Panc1 (cell line): ENCODE measurements around the gene KCNIP4. TPM values are rescaled to one million over a fixed set of nuclear protein-coding genes. Genes with fewer than 3 reads are reported as not detected.

Experiments used
- ATAC-seq: fragments of 200-7000 bp; cut with Tn5 transposase; 2 replicates; pipeline ENCODE4 v1.9.1; 2020; ENCODE audit warnings: mild to moderate bottlenecking, moderate library complexity
- BruUV-seq: library from RNA; stranded (reverse); fragments of 400-500 nt; replicated peaks from 2 replicates; lab custom pipeline; 2021; lab: Mats Ljungman, UMichigan
- CTCF ChIA-PET: fragments of 300-600 bp; sonication (Branson Sonifier 250); formaldehyde crosslinking; loops from one replicate; lab custom pipeline; 2022; ENCODE audit warnings: antibody characterized with exemption; lab: Charles Lee
- POLR2A ChIA-PET: fragments of 300-600 bp; sonication (Branson Sonifier 250); formaldehyde crosslinking; loops from one replicate; lab custom pipeline; 2022; ENCODE audit warnings: antibody characterized with exemption; lab: Charles Lee
- DNase-seq: peaks from one replicate; pipeline ENCODE4 v3.0.0-alpha.2; 2010; ENCODE audit warnings: low read depth, low spot score
- H3K27ac ChIP-seq: 2 replicates; pipeline ENCODE4 v1.5.1; 2011; ENCODE audit warnings: mild to moderate bottlenecking, low read length, inconsistent platforms
- H3K27me3 ChIP-seq: fragments of 200-500 bp; sonication (Bioruptor generic); 2 replicates; pipeline ENCODE4 v1.6.0; 2014; ENCODE audit warnings: low read length, inconsistent platforms; ENCODE audit not compliant: control insufficient read depth, insufficient read depth
- H3K36me3 ChIP-seq: fragments of 200-500 bp; sonication (Bioruptor generic); 2 replicates; pipeline ENCODE4 v1.5.1; 2014; ENCODE audit warnings: inconsistent platforms, mild to moderate bottlenecking, low read length, moderate library complexity; ENCODE audit not compliant: control insufficient read depth, insufficient read depth
- H3K4me1 ChIP-seq: 2 replicates; pipeline ENCODE4 v1.5.1; 2011; ENCODE audit warnings: inconsistent platforms, mild to moderate bottlenecking, low read length, moderate library complexity; ENCODE audit not compliant: control insufficient read depth, insufficient read depth
- H3K4me3 ChIP-seq, 2 experiments: 2 replicates each; pipeline ENCODE4 v1.5.1; 2011 to 2012; ENCODE audit warnings: low read depth in 2 of 2, low read length in 2 of 2, mild to moderate bottlenecking in 2 of 2, inconsistent platforms in 1 of 2, moderate library complexity in 1 of 2
- H3K9me3 ChIP-seq: fragments of 200-500 bp; sonication (Bioruptor generic); 2 replicates; pipeline ENCODE4 v1.5.1; 2014; ENCODE audit warnings: low read depth, mild to moderate bottlenecking, inconsistent platforms, low read length, moderate library complexity; ENCODE audit not compliant: control insufficient read depth, insufficient read depth
- POLR2AphosphoS5 ChIP-seq: IDR thresholded peaks from 2 replicates; pipeline ENCODE4 v1.6.1; 2012; ENCODE audit warnings: mild to moderate bottlenecking, low read depth, low read length, moderate library complexity
- SIN3A ChIP-seq: IDR thresholded peaks from 2 replicates; pipeline ENCODE4 v1.6.1; 2012; ENCODE audit warnings: low read depth, mild to moderate bottlenecking, low read length, moderate library complexity, borderline replicate concordance; ENCODE audit not compliant: insufficient read depth
- TCF7L2 ChIP-seq: IDR thresholded peaks from 2 replicates; pipeline ENCODE4 v1.6.1; 2011; ENCODE audit warnings: mild to moderate bottlenecking, low read depth, low read length, inconsistent platforms
- in situ Hi-C: cut with HindIII; loops from 2 replicates; pipeline ENCODE4 v1.10.0; 2016; ENCODE audit warnings: low sequenced_read_pairs, low pct_unique_long_range_greater_than_20kb
- intact Hi-C: fragments of 100-400 bp; cut with micrococcal nuclease; formaldehyde crosslinking; loops from one replicate; pipeline ENCODE4 v1.10.0; 2022; ENCODE audit not compliant: unreplicated experiment
- total RNA-seq: library from RNA; stranded (reverse); gene quantifications from one replicate; pipeline ENCODE4 v1.2.1, GENCODE V29; 2021; ENCODE audit not compliant: unreplicated experiment
- TF ChIP-seq, protein P1 (sequence below), 2 experiments: IDR thresholded peaks; 2 replicates each; pipeline ENCODE4 v1.6.1; 2011 to 2012; ENCODE audit warnings: low read depth in 2 of 2, control low read depth in 1 of 2, low read length in 1 of 2, mild to moderate bottlenecking in 1 of 2, moderate library complexity in 1 of 2; ENCODE audit not compliant: insufficient read depth in 1 of 2
- TF ChIP-seq, protein P2 (sequence below): fragments of 450-650 bp; IDR thresholded peaks from 2 replicates; pipeline ENCODE4 v1.5.1; 2017; ENCODE audit warnings: mild to moderate bottlenecking

The KCNIP4 gene
- total RNA-seq, 1 experiment from 2014 or later, result not detected

DNA sequence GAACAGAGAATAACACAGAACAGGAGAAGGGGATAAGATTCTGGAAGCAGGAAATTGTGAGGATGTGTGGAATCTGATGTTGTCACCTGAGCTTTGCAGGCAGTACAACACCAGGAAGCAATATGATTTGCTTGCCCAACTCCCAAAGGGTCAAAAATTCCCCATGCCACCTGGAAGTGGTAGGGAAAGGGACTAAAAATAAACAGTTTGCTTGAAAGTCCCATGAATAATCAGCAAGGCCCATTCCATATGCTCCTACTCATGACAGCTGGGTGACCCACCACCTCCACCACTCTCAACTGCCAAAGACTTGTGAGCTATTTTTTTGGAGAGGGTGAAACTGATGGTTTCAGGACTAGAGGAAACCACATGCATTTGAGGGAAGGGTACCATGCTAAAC, 168.4 kb downstream of the KCNIP4 start:
- no peaks in the 10 kb centered on the region for H3K27me3 ChIP-seq
- H3K4me1 ChIP-seq, result no peaks in the 10 kb centered on the region
- H3K36me3 ChIP-seq, result no peaks in the 10 kb centered on the region
- in situ Hi-C loops, result no loop called here
- no peaks in the 10 kb centered on the region for H3K9me3 ChIP-seq
- no peak overlapping the region for H3K4me3 ChIP-seq
- no TSS peak for BruUV-seq
- ChIA-PET CTCF (no interaction called here), POLR2A (no interaction called here)
- ATAC-seq (no peak), DNase-seq (no peak)
- TF ChIP-seq SIN3A (no peak), POLR2AphosphoS5 (no peak), TCF7L2 (no peak)
- TF ChIP-seq, protein P1, sequence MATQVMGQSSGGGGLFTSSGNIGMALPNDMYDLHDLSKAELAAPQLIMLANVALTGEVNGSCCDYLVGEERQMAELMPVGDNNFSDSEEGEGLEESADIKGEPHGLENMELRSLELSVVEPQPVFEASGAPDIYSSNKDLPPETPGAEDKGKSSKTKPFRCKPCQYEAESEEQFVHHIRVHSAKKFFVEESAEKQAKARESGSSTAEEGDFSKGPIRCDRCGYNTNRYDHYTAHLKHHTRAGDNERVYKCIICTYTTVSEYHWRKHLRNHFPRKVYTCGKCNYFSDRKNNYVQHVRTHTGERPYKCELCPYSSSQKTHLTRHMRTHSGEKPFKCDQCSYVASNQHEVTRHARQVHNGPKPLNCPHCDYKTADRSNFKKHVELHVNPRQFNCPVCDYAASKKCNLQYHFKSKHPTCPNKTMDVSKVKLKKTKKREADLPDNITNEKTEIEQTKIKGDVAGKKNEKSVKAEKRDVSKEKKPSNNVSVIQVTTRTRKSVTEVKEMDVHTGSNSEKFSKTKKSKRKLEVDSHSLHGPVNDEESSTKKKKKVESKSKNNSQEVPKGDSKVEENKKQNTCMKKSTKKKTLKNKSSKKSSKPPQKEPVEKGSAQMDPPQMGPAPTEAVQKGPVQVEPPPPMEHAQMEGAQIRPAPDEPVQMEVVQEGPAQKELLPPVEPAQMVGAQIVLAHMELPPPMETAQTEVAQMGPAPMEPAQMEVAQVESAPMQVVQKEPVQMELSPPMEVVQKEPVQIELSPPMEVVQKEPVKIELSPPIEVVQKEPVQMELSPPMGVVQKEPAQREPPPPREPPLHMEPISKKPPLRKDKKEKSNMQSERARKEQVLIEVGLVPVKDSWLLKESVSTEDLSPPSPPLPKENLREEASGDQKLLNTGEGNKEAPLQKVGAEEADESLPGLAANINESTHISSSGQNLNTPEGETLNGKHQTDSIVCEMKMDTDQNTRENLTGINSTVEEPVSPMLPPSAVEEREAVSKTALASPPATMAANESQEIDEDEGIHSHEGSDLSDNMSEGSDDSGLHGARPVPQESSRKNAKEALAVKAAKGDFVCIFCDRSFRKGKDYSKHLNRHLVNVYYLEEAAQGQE (IDR thresholded peaks at IDR 0.05; ENCODE audit: insufficient read depth in 1 of 2, low read depth in 2 of 2, low read length in 1 of 2), result no peak
- TF ChIP-seq, protein P2, sequence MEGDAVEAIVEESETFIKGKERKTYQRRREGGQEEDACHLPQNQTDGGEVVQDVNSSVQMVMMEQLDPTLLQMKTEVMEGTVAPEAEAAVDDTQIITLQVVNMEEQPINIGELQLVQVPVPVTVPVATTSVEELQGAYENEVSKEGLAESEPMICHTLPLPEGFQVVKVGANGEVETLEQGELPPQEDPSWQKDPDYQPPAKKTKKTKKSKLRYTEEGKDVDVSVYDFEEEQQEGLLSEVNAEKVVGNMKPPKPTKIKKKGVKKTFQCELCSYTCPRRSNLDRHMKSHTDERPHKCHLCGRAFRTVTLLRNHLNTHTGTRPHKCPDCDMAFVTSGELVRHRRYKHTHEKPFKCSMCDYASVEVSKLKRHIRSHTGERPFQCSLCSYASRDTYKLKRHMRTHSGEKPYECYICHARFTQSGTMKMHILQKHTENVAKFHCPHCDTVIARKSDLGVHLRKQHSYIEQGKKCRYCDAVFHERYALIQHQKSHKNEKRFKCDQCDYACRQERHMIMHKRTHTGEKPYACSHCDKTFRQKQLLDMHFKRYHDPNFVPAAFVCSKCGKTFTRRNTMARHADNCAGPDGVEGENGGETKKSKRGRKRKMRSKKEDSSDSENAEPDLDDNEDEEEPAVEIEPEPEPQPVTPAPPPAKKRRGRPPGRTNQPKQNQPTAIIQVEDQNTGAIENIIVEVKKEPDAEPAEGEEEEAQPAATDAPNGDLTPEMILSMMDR, result no peak
- no peak overlapping the region for H3K27ac ChIP-seq
- intact Hi-C loops, result no loop called here

DNA sequence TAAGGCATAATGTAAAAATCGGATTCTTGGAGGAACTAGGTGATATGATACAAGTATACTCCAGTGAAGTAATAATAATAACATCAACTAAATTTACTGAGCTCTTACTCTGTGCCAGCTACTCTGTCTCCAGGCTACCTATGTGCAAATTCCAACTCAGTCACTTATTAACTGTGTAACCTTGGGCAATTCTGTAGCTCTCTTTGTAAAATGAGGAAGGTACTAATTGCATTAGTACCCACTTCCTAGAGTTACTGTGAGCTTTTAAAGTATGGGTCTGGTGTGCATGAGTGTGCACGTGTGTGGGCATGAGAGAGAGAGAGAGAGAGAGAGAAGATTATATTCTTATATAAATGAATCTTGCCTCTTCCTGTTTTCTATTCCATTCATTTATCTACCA, 169.9 kb downstream of the KCNIP4 start:
- Histone ChIP-seq H3K4me3 (no peak overlapping the region), H3K27ac (no peak overlapping the region), H3K9me3 (no peaks in the 10 kb centered on the region), H3K4me1 (no peaks in the 10 kb centered on the region), H3K36me3 (no peaks in the 10 kb centered on the region), H3K27me3 (no peaks in the 10 kb centered on the region)
- ChIA-PET CTCF (no interaction called here), POLR2A (no interaction called here)
- no peak for DNase-seq
- in situ Hi-C loops (no loop called here), intact Hi-C loops (no loop called here)
- ATAC-seq, result no peak
- no TSS peak for BruUV-seq
- TF ChIP-seq TCF7L2, result no peak
- no peak for TF ChIP-seq POLR2AphosphoS5
- TF ChIP-seq, protein P2, result no peak

DNA sequence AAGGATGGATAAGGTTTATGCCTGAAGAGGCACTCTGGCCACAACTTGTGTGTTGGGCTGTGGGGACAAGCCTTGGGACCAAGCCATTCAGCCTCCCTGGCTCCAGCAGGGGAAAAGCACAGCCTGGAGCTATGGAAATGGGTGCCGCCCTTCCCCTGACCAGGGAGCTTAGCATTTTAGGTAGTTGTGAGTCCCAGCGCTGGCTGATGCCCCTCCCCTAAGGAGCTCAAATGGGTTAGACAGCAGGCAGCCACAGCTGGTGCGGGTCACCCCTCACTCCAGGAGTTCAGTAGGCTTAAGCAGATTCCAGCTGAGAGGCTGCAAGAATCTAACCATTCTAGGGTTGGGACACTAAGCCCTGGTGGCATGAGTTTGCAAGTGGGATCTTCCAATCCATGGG, 172.9 kb downstream of the KCNIP4 start:
- intact Hi-C loops (no loop called here), in situ Hi-C loops (no loop called here)
- no TSS peak for BruUV-seq
- Histone ChIP-seq H3K4me3 (no peak overlapping the region), H3K9me3 (no peaks in the 10 kb centered on the region), H3K27ac (no peak overlapping the region), H3K36me3 (no peaks in the 10 kb centered on the region), H3K4me1 (no peaks in the 10 kb centered on the region), H3K27me3 (no peaks in the 10 kb centered on the region)
- DNase-seq, result no peak
- CTCF ChIA-PET, result no interaction called here
- POLR2A ChIA-PET, result no interaction called here
- TF ChIP-seq, protein P2, result no peak
- no peak for TF ChIP-seq SIN3A
- TF ChIP-seq POLR2AphosphoS5, result no peak
- TF ChIP-seq, protein P1 (IDR thresholded peaks at IDR 0.05; ENCODE audit: insufficient read depth in 1 of 2, low read depth in 2 of 2, low read length in 1 of 2), result no peak
- no peak for TF ChIP-seq TCF7L2
- ATAC-seq, result no peak
